Activated T-cell treated with anti-CD3 and anti-CD28 coated beads, Interleukin-2, amount 50 U/mL, for 1 hour (primary cell): Measurements from ENCODE around the gene ANGEL2.
"Not testable (repeated sequence)": the region's sequence is repeated elsewhere in the genome, so short reads cannot be mapped to it uniquely, and the experiment has no call there.

Source experiments
- DNase-seq: peaks from one replicate; pipeline ENCODE4 v3.0.0-alpha.2; 2020

Gene ANGEL2

GRCh38 chr1:212974711-212975110 is 41.0 kb downstream of the ANGEL2 start:
- no peak for DNase-seq

- no peak for DNase-seq
These were observed 41.8 kb downstream of the ANGEL2 start for GRCh38 chr1:212973899-212974298.

- no peak for DNase-seq
These were observed 42.2 kb downstream of the ANGEL2 start for GRCh38 chr1:212973426-212973825.

GRCh38 chr1:212971312-212971711 is 44.4 kb downstream of the ANGEL2 start:
- no peak for DNase-seq

GRCh38 chr1:212970085-212970484 is 45.6 kb downstream of the ANGEL2 start:
- no peak for DNase-seq

GRCh38 chr1:212968368-212968863 is 47.3 kb downstream of the ANGEL2 start:
- DNase-seq: no peak

GRCh38 chr1:212967801-212968200 is 47.9 kb downstream of the ANGEL2 start:
- DNase-seq: no peak

- DNase-seq: no peak
These were observed 49.1 kb downstream of the ANGEL2 start for GRCh38 chr1:212966616-212967015.

- not testable (repeated sequence) for DNase-seq
These were observed 50.7 kb downstream of the ANGEL2 start for GRCh38 chr1:212964993-212965392.

- no peak for DNase-seq
These were observed 51.6 kb downstream of the ANGEL2 start for GRCh38 chr1:212964102-212964501.

GRCh38 chr1:212962509-212962908 is 53.2 kb downstream of the ANGEL2 start:
- DNase-seq: no peak

- no peak for DNase-seq
These were observed 54.7 kb downstream of the ANGEL2 start for GRCh38 chr1:212960932-212961331.

GRCh38 chr1:212959266-212960220 is 56.1 kb downstream of the ANGEL2 start:
- DNase-seq: no peak

GRCh38 chr1:212958175-212958574 is 57.5 kb downstream of the ANGEL2 start:
- no peak for DNase-seq

- DNase-seq: no peak
These were observed 58.1 kb downstream of the ANGEL2 start for GRCh38 chr1:212957546-212957945.

GRCh38 chr1:212955961-212956620 is 59.6 kb downstream of the ANGEL2 start:
- DNase-seq: no peak

GRCh38 chr1:212955098-212955497 is 60.6 kb downstream of the ANGEL2 start:
- DNase-seq: no peak

- DNase-seq: no peak
These were observed 61.2 kb downstream of the ANGEL2 start for GRCh38 chr1:212954514-212954913.

GRCh38 chr1:212953321-212953720 is 62.3 kb downstream of the ANGEL2 start:
- no peak for DNase-seq

- DNase-seq: no peak
These were observed 63.1 kb downstream of the ANGEL2 start for GRCh38 chr1:212952641-212952976.

GRCh38 chr1:212951947-212952640 is 63.6 kb downstream of the ANGEL2 start:
- no peak for DNase-seq

- no peak for DNase-seq
These were observed 64.3 kb downstream of the ANGEL2 start for GRCh38 chr1:212951126-212951946.
